K562 (cell line): ENCODE data around the gene GNA15. TPM values are rescaled to one million over a fixed set of nuclear protein-coding genes. Genes with fewer than 3 reads are reported as not detected.

Experiments
- ATAC-seq: fragments of 200-7000 bp; cut with Tn5 transposase; 3 replicates; pipeline ENCODE4 v1.9.1; 2020; ENCODE audit warnings: moderate library complexity
- BruUV-seq: library from RNA; stranded (reverse); fragments of 400-500 nt; replicated peaks from 2 replicates; lab custom pipeline; 2021; lab: Mats Ljungman, UMichigan
- CTCF ChIA-PET: fragments of 300-600 bp; formaldehyde crosslinking; extraction: SDS; loops from one replicate; lab custom pipeline; 2021; ENCODE audit warnings: low intra/inter-chr PET ratio; lab: Yijun Ruan, JAX
- POLR2A ChIA-PET: fragments of 300-600, 350-650 bp; sonication (Branson Sonifier 250); formaldehyde crosslinking; extraction: SDS; loops from one replicate; lab custom pipeline; 2021; ENCODE audit warnings: antibody characterized with exemption, inconsistent platforms; lab: Yijun Ruan, JAX
- DNase-seq, 4 experiments: peaks; one replicate each; pipeline versions ENCODE4 v3.0.0 to v3.0.0-alpha.2; 2011 to 2018; ENCODE audit warnings: low spot score in 3 of 4, mixed read lengths in 3 of 4; ENCODE audit errors: extremely low read depth in 1 of 4
- FAIRE-seq: peaks from 2 replicates; lab custom pipeline; 2011; peaks lifted over from hg19 to GRCh38; lab: Jason Lieb, UNC
- H2AFZ ChIP-seq: 2 replicates; pipeline ENCODE4 v1.6.0; 2011; ENCODE audit warnings: low read depth, low read length, control low read depth, inconsistent platforms
- H3K27ac ChIP-seq: fragments of 200-600 bp; 3 replicates; pipeline ENCODE4 v1.8.0; 2011; ENCODE audit warnings: low read depth, mild to moderate bottlenecking, control low read depth, inconsistent platforms, low read length, moderate library complexity, mixed read lengths; ENCODE audit errors: extremely low read depth
- H3K27me3 ChIP-seq, 2 experiments: fragments of 300-600 bp in 1 of 2; 2 replicates in 1 of 2; 3 replicates in 1 of 2; pipeline versions ENCODE4 v1.6.0 to v1.8.0; 2011; ENCODE audit warnings: inconsistent platforms in 2 of 2, low read length in 2 of 2, mild to moderate bottlenecking in 1 of 2, mixed read lengths in 1 of 2, moderate library complexity in 1 of 2; ENCODE audit not compliant: control insufficient read depth in 2 of 2, insufficient read depth in 2 of 2
- H3K36me3 ChIP-seq: fragments of 300-600 bp; 3 replicates; pipeline ENCODE4 v1.8.0; 2011; ENCODE audit warnings: mild to moderate bottlenecking, low read length, inconsistent platforms; ENCODE audit not compliant: control insufficient read depth, insufficient read depth
- H3K4me1 ChIP-seq, 2 experiments: fragments of 200-600 bp in 1 of 2; replicated peaks in 1 of 2; 2 replicates in 1 of 2; 3 replicates in 1 of 2; pipeline versions ENCODE4 v1.5.1 to v1.8.0; 2011; ENCODE audit warnings: inconsistent platforms in 2 of 2, low read length in 2 of 2, mild to moderate bottlenecking in 1 of 2, mixed read lengths in 1 of 2, moderate library complexity in 1 of 2; ENCODE audit not compliant: control insufficient read depth in 2 of 2, insufficient read depth in 2 of 2
- H3K4me2 ChIP-seq: 2 replicates; pipeline ENCODE4 v1.6.1; 2011; ENCODE audit warnings: low read length, control low read depth, inconsistent platforms, mixed read lengths; ENCODE audit not compliant: insufficient read depth
- H3K4me3 ChIP-seq: fragments of 200-600 bp; sonication (generic), shearing (Covaris generic); 2 replicates; pipeline ENCODE4 v1.5.1; 2016; ENCODE audit warnings: control low read depth, inconsistent platforms
- H3K79me2 ChIP-seq: fragments of 200-600 bp; 3 replicates; pipeline ENCODE4 v1.8.0; 2011; ENCODE audit warnings: low read length, inconsistent platforms; ENCODE audit not compliant: control insufficient read depth, insufficient read depth
- H3K9ac ChIP-seq, 2 experiments: 2 replicates each; pipeline versions ENCODE4 v1.6.0 to v1.6.1; 2011; ENCODE audit warnings: low read depth in 2 of 2, low read length in 2 of 2, control low read depth in 1 of 2, inconsistent platforms in 1 of 2, mild to moderate bottlenecking in 1 of 2, mixed read lengths in 1 of 2; ENCODE audit not compliant: insufficient read depth in 1 of 2
- H3K9me1 ChIP-seq: one replicate; pipeline ENCODE4 v1.6.0; 2011; ENCODE audit warnings: inconsistent platforms, mild to moderate bottlenecking, low read length, moderate library complexity; ENCODE audit not compliant: control insufficient read depth, insufficient read depth
- H3K9me3 ChIP-seq: replicated peaks from 2 replicates; pipeline ENCODE4 v1.5.1; 2011; ENCODE audit warnings: low read depth, low read length, inconsistent platforms; ENCODE audit not compliant: control insufficient read depth, insufficient read depth
- H4K20me1 ChIP-seq: replicated peaks from 2 replicates; pipeline ENCODE4 v1.6.1; 2011; ENCODE audit warnings: low read length, inconsistent platforms, mixed read lengths; ENCODE audit not compliant: control insufficient read depth, insufficient read depth
- CBX3 ChIP-seq, 2 experiments: IDR thresholded peaks; 1 replicate in 1 of 2; 2 replicates in 1 of 2; pipeline ENCODE4 v1.6.1; 2012; ENCODE audit warnings: inconsistent platforms in 2 of 2, low read length in 2 of 2, borderline replicate concordance in 1 of 2, control low read depth in 1 of 2
- CEBPG ChIP-seq, 3 experiments: fragments of 200-800 bp in 1 of 3; sonication (Bioruptor generic) in 1 of 3; sonication (generic) in 1 of 3; formaldehyde crosslinking in 1 of 3; IDR thresholded peaks in 2 of 3; conservative IDR thresholded peaks in 1 of 3; 2 replicates each; pipeline versions ENCODE4 v1.6.1 to v1.8.0; 2016 to 2022; ENCODE audit warnings: missing compliant biosample characterization in 2 of 3, missing genetic modification characterization in 2 of 3, mild to moderate bottlenecking in 1 of 3, missing genetic modification reagents in 1 of 3
- FIP1L1 ChIP-seq: fragments of 200-400 bp; formaldehyde crosslinking; IDR thresholded peaks from 2 replicates; pipeline ENCODE4 v1.6.1; 2018; ENCODE audit warnings: mild to moderate bottlenecking, low read depth, low read length; ENCODE audit not compliant: poor library complexity, severe bottlenecking
- HMBOX1 ChIP-seq: sonication (generic); IDR thresholded peaks from 2 replicates; pipeline ENCODE4 v1.6.1; 2016
- IRF2 ChIP-seq: sonication (generic); formaldehyde crosslinking; IDR thresholded peaks from 2 replicates; pipeline ENCODE4 v1.8.1; 2022; ENCODE audit warnings: mild to moderate bottlenecking, missing genetic modification reagents
- MYNN ChIP-seq, 2 experiments: sonication (generic); formaldehyde crosslinking in 1 of 2; IDR thresholded peaks; 2 replicates each; pipeline versions ENCODE4 v1.5.0 to v1.6.1; 2016 to 2020; ENCODE audit warnings: antibody characterized with exemption in 1 of 2, missing genetic modification reagents in 1 of 2
- PATZ1 ChIP-seq: fragments of 250-450 bp; sonication (Bioruptor Pico); IDR thresholded peaks from 2 replicates; pipeline ENCODE4 v1.5.0; 2020; ENCODE audit warnings: mild to moderate bottlenecking, borderline replicate concordance
- POLR2A ChIP-seq: fragments of 450-650 bp; conservative IDR thresholded peaks from 2 replicates; pipeline ENCODE4 v1.6.1; 2016
- POLR2AphosphoS2 ChIP-seq: IDR thresholded peaks from 2 replicates; pipeline ENCODE4 v1.6.1; 2012; ENCODE audit warnings: low read length, improper control_type of control experiment
- POLR2G ChIP-seq: fragments of 200-400 bp; formaldehyde crosslinking; IDR thresholded peaks from 2 replicates; pipeline ENCODE4 v1.6.1; 2017; ENCODE audit warnings: low read depth, mild to moderate bottlenecking, antibody characterized with exemption, low read length, moderate library complexity
- YBX1 ChIP-seq: fragments of 450-650 bp; IDR thresholded peaks from 2 replicates; pipeline ENCODE4 v1.7.1; 2016; ENCODE audit warnings: mild to moderate bottlenecking
- ZBED1 ChIP-seq: IDR thresholded peaks from 2 replicates; pipeline ENCODE4 v1.6.1; 2014
- ZBTB9 ChIP-seq: fragments of 450-650 bp; formaldehyde crosslinking; IDR thresholded peaks from 2 replicates; pipeline ENCODE4 v1.4.0; 2020; ENCODE audit warnings: mild to moderate bottlenecking, moderate library complexity
- ZNF12 ChIP-seq: sonication (generic); formaldehyde crosslinking; IDR thresholded peaks from 2 replicates; pipeline ENCODE4 v1.4.0; 2020; ENCODE audit warnings: mild to moderate bottlenecking, missing genetic modification reagents
- ZNF347 ChIP-seq: fragments of 450-650 bp; formaldehyde crosslinking; IDR thresholded peaks from 2 replicates; pipeline ENCODE4 v1.4.0; 2020; ENCODE audit warnings: low read depth, mild to moderate bottlenecking, moderate library complexity
- ZNF655 ChIP-seq: fragments of 250-450 bp; sonication (Bioruptor Pico); IDR thresholded peaks from 2 replicates; pipeline ENCODE4 v1.5.0; 2021
- WGBS: fragments of 100-300 bp; shearing (Covaris generic); methylation state at CpG from one replicate; pipeline ENCODE4 v1.1.6; 2016; ENCODE audit warnings: low coverage, mixed read lengths; ENCODE audit not compliant: insufficient coverage; ENCODE audit errors: missing lambda C conversion rate; 5-methylcytosine and 5-hydroxymethylcytosine counted together
- in situ Hi-C: fragments of 300-500 bp; cut with MboI; formaldehyde crosslinking; loops from 4 replicates; pipeline ENCODE4 v1.15.0; 2018; ENCODE audit warnings: inconsistent platforms, mixed read lengths
- intact Hi-C: fragments of 100-400 bp; cut with micrococcal nuclease; formaldehyde crosslinking; loops from 2 replicates; pipeline ENCODE4 v1.14.2; 2022
- polyA plus RNA-seq, 8 experiments: library from polyadenylated mRNA; depleted of rRNA in 4 of 8; stranded (reverse) in 5 of 8; unstranded in 3 of 8; fragments of >200 nt; fragmentation: Nextera tagmentation in 2 of 8; fragmentation: Illumina TruSeq in 1 of 8; extraction: Ambion mirVana in 2 of 8; extraction: Trizol in 1 of 8; gene quantifications; 2 replicates each; pipeline versions ENCODE4 v1.2.1 to v1.2.3, GENCODE V29; 2011 to 2014; ENCODE audit warnings: inconsistent platforms in 1 of 8, missing spikeins in 1 of 8
- total RNA-seq, 7 experiments: library from RNA; depleted of rRNA in 6 of 7; stranded (reverse); fragments of >200 nt in 6 of 7; fragmentation: Illumina TruSeq in 2 of 7; extraction: Trizol in 2 of 7; gene quantifications; 2 replicates each; pipeline versions ENCODE4 v1.2.1 to v1.2.3, GENCODE V29; 2011 to 2021; ENCODE audit warnings: low replicate concordance in 1 of 7

GNA15 gene
- total and polyA plus RNA-seq, 9 of the 15 experiments (the other 6 are each of a cell fraction or from before 2014, with no cell fraction given): 0.03 to 0.24 (median 0.11) TPM; not detected in 1

- no peak for TF ChIP-seq YBX1
- TF ChIP-seq IRF2 (CRISPR knock-in tag): no peak
- no peak for TF ChIP-seq FIP1L1
- TF ChIP-seq POLR2AphosphoS2: no peak
These were observed 13.3 kb upstream of the GNA15 start (continued) for GRCh38 chr19:3122512-3122870.

GRCh38 chr19:3123088-3123721, 12.6 kb upstream of the GNA15 start:
- no peaks in the 10 kb centered on the region for H3K27me3 ChIP-seq
- WGBS: 90% methylated on average over 24 of the region's 29 CpGs
- H3K4me2 ChIP-seq: no peak overlapping the region
- FAIRE-seq: no peak
- peaks cover 14% of the 10 kb centered on the region; the same call in 1 of the 3 replicates for H3K36me3 ChIP-seq
- POLR2A ChIA-PET: no interaction called here
- DNase-seq: no peak
- H3K27ac ChIP-seq: no peak overlapping the region
- in situ Hi-C loops: no loop called here
- intact Hi-C loops: no loop called here
- CTCF ChIA-PET: no interaction called here
- no peaks in the 10 kb centered on the region for H4K20me1 ChIP-seq
- no peaks in the 10 kb centered on the region for H3K9me3 ChIP-seq
- H3K9ac ChIP-seq: peak overlapping the region in 1 of 2 experiments; percentile 35; a peak in 1 of 4 replicates
- no peaks in the 10 kb centered on the region for H3K79me2 ChIP-seq
- no peak overlapping the region for H3K4me3 ChIP-seq
- H3K9me1 ChIP-seq: no peaks in the 10 kb centered on the region
- peaks cover 0 to 43% of the 10 kb centered on the region in 2 experiments; a peak in 2 of 5 replicates for H3K4me1 ChIP-seq
- no peak for ATAC-seq
- H2AFZ ChIP-seq: no peak overlapping the region
- BruUV-seq: no TSS peak
- no peak for TF ChIP-seq ZBED1
- TF ChIP-seq CBX3 (IDR thresholded peaks at IDR 0.05; ENCODE audit: borderline replicate concordance in 1 of 2, low read length in 2 of 2): no peak
- TF ChIP-seq POLR2G: peak; percentile 68
- no peak for TF ChIP-seq ZNF12
- TF ChIP-seq MYNN (IDR thresholded peaks at IDR 0.05): no peak
- TF ChIP-seq MYNN (CRISPR knock-in tag; IDR thresholded peaks at IDR 0.05): no peak
- no peak for TF ChIP-seq POLR2A
- TF ChIP-seq CEBPG (CRISPR knock-in tag; IDR thresholded peaks at IDR 0.05): no peak
- no peak for TF ChIP-seq CEBPG (tag; conservative IDR thresholded peaks at IDR 0.05 in 1 of 2, IDR thresholded peaks at IDR 0.05 in 1 of 2)
- TF ChIP-seq HMBOX1: no peak
- TF ChIP-seq ZNF655: no peak
- 0 out of 2 replicates have a peak, but pooled peaks have one; percentile 60 for TF ChIP-seq ZBTB9 (CRISPR knock-in tag)
- TF ChIP-seq ZNF347 (CRISPR knock-in tag): no peak
- no peak for TF ChIP-seq PATZ1 (CRISPR knock-in tag)
